Measurements from ENCODE around the gene UGT3A1. TPM values are rescaled to one million over a fixed set of nuclear protein-coding genes. Genes with fewer than 3 reads are reported as not detected.

The UGT3A1 gene
- total RNA-seq, 1 experiment from 2014 or later = not detected

- H3K9ac ChIP-seq (ENCODE audit: low read length) = no peak overlapping the region
- DNase-seq (ENCODE audit: low read depth, low spot score) (no peak), ATAC-seq (no peak)
- ChIA-PET POLR2A (no interaction called here), RAD21 (ENCODE audit: low non-redundant PET in 1 of 2, low total read pairs in 2 of 2, uncharacterized antibody in 2 of 2, unreplicated experiment in 2 of 2) (no interaction called here), CTCF (no interaction called here)
- TF ChIP-seq JUND (IDR thresholded peaks at IDR 0.05) (no peak), POLR2AphosphoS5 (IDR thresholded peaks at IDR 0.05; ENCODE audit: low read depth, low read length) (no peak), REST (IDR thresholded peaks at IDR 0.05; ENCODE audit: low read depth) (no peak), MAX (IDR thresholded peaks at IDR 0.05) (no peak), RAD21 (IDR thresholded peaks at IDR 0.05; ENCODE audit: low read depth) (no peak)
- no peaks in the 10 kb centered on the region for H3K36me3 ChIP-seq (ENCODE audit: control insufficient read depth in 1 of 2, insufficient read depth in 2 of 2, low read length in 2 of 2)
- H3K9me3 ChIP-seq (ENCODE audit: control insufficient read depth in 1 of 2, insufficient read depth in 1 of 2, low read depth in 1 of 2, low read length in 2 of 2) = no peaks in the 10 kb centered on the region
- no peaks in the 10 kb centered on the region for H3K79me2 ChIP-seq (ENCODE audit: insufficient read depth, low read length)
- intact Hi-C loops (cut with micrococcal nuclease) = no loop called here
- H3K9me2 ChIP-seq (ENCODE audit: insufficient read depth) = no peaks in the 10 kb centered on the region
- peaks cover 14% of the 10 kb centered on the region; the same call in 1 of the 2 replicates for H3K27me3 ChIP-seq (ENCODE audit: insufficient read depth, low read length)
- no peak overlapping the region for H3K4me2 ChIP-seq (ENCODE audit: low read length)
- H3K27ac ChIP-seq (ENCODE audit: low read depth, low read length) = no peak overlapping the region
- H4K20me1 ChIP-seq (ENCODE audit: insufficient read depth) = no peaks in the 10 kb centered on the region
- H2AFZ ChIP-seq (ENCODE audit: low read depth, low read length, poor library complexity, severe bottlenecking) = no peak overlapping the region
- no TSS peak for BruUV-seq (replicated peaks)
- no peak overlapping the region for H3K4me3 ChIP-seq (replicated peaks in 1 of 2; ENCODE audit: low read depth in 1 of 2, low read length in 2 of 2)
- no peaks in the 10 kb centered on the region for H3K4me1 ChIP-seq (ENCODE audit: control insufficient read depth in 1 of 2, insufficient read depth in 2 of 2, low read length in 2 of 2)
Measured at GRCh38 chr5:36001032-36001431, 9.8 kb upstream of the UGT3A1 start.

GRCh38 chr5:35999547-35999946 is 8.4 kb upstream of the UGT3A1 start:
- no peaks in the 10 kb centered on the region for H4K20me1 ChIP-seq (ENCODE audit: insufficient read depth)
- no TSS peak for BruUV-seq (replicated peaks)
- no peaks in the 10 kb centered on the region for H3K9me3 ChIP-seq (ENCODE audit: control insufficient read depth in 1 of 2, insufficient read depth in 1 of 2, low read depth in 1 of 2, low read length in 2 of 2)
- H3K9me2 ChIP-seq (ENCODE audit: insufficient read depth) = no peaks in the 10 kb centered on the region
- H3K27me3 ChIP-seq (ENCODE audit: insufficient read depth, low read length) = peaks cover 26% of the 10 kb centered on the region; the same call in 1 of the 2 replicates
- no peak overlapping the region for H2AFZ ChIP-seq (ENCODE audit: low read depth, low read length, poor library complexity, severe bottlenecking)
- DNase-seq (ENCODE audit: low read depth, low spot score) (no peak), ATAC-seq (no peak)
- no peaks in the 10 kb centered on the region for H3K36me3 ChIP-seq (ENCODE audit: control insufficient read depth in 1 of 2, insufficient read depth in 2 of 2, low read length in 2 of 2)
- H3K27ac ChIP-seq (ENCODE audit: low read depth, low read length) = no peak overlapping the region
- no peak overlapping the region for H3K4me2 ChIP-seq (ENCODE audit: low read length)
- intact Hi-C loops (cut with micrococcal nuclease) = no loop called here
- ChIA-PET POLR2A (no interaction called here), RAD21 (ENCODE audit: low non-redundant PET in 1 of 2, low total read pairs in 2 of 2, uncharacterized antibody in 2 of 2, unreplicated experiment in 2 of 2) (no interaction called here), CTCF (no interaction called here)
- no peaks in the 10 kb centered on the region for H3K79me2 ChIP-seq (ENCODE audit: insufficient read depth, low read length)
- H3K4me3 ChIP-seq (replicated peaks in 1 of 2; ENCODE audit: low read depth in 1 of 2, low read length in 2 of 2) = no peak overlapping the region
- H3K9ac ChIP-seq (ENCODE audit: low read length) = no peak overlapping the region
- no peaks in the 10 kb centered on the region for H3K4me1 ChIP-seq (ENCODE audit: control insufficient read depth in 1 of 2, insufficient read depth in 2 of 2, low read length in 2 of 2)
- TF ChIP-seq RAD21 (IDR thresholded peaks at IDR 0.05; ENCODE audit: low read depth) = no peak
- TF ChIP-seq EZH2phosphoT487 (IDR thresholded peaks at IDR 0.05; ENCODE audit: borderline replicate concordance) = no peak
- no peak for TF ChIP-seq ZNF274 (IDR thresholded peaks at IDR 0.05; ENCODE audit: low read depth, low read length)
- TF ChIP-seq YY1 (IDR thresholded peaks at IDR 0.05; ENCODE audit: extremely low read depth, insufficient replicate concordance, low read depth, low read length) = no peak
- TF ChIP-seq CTCF (IDR thresholded peaks at IDR 0.05 in 2 of 3, conservative IDR thresholded peaks at IDR 0.05 in 1 of 3; ENCODE audit: borderline replicate concordance in 1 of 3, insufficient read depth in 1 of 3, low read depth in 2 of 3, low read length in 2 of 3) = no peak
- TF ChIP-seq ZBTB33 (IDR thresholded peaks at IDR 0.05; ENCODE audit: extremely low read depth, insufficient replicate concordance, low read length) = no peak
- TF ChIP-seq ATF3 (IDR thresholded peaks at IDR 0.05) = no peak
- TF ChIP-seq ZFX (IDR thresholded peaks at IDR 0.05) = no peak
- TF ChIP-seq JUND (IDR thresholded peaks at IDR 0.05) = no peak
